HCEC 1CT (cell line): Measurements from ENCODE around the gene ARHGDIB.

ENCODE experiments used
- DNase-seq: peaks from one replicate; pipeline ENCODE4 v3.0.0-alpha.2; 2017

ARHGDIB gene

GRCh38 chr12:14924541-14924940 lies 36.9 kb downstream of the ARHGDIB start:
- no peak for DNase-seq

- no peak for DNase-seq
Observed at GRCh38 chr12:14923944-14924343, 37.5 kb downstream of the ARHGDIB start.

GRCh38 chr12:14921218-14921617 lies 40.2 kb downstream of the ARHGDIB start:
- no peak for DNase-seq

GRCh38 chr12:14920475-14921126 lies 40.8 kb downstream of the ARHGDIB start:
- no peak for DNase-seq

- no peak for DNase-seq
Observed at GRCh38 chr12:14919455-14919854, 41.9 kb downstream of the ARHGDIB start.

GRCh38 chr12:14915736-14916135 lies 45.7 kb downstream of the ARHGDIB start:
- no peak for DNase-seq

GRCh38 chr12:14913381-14913781 lies 48.0 kb downstream of the ARHGDIB start:
- no peak for DNase-seq

- no peak for DNase-seq
Observed at GRCh38 chr12:14911131-14911530, 50.3 kb downstream of the ARHGDIB start.

- DNase-seq, result peak; percentile 28
Observed at GRCh38 chr12:14910090-14910915, 51.1 kb downstream of the ARHGDIB start.

- no peak for DNase-seq
Observed at GRCh38 chr12:14907953-14908352, 53.4 kb downstream of the ARHGDIB start.

GRCh38 chr12:14906114-14906513 lies 55.3 kb downstream of the ARHGDIB start:
- DNase-seq, result no peak

GRCh38 chr12:14905269-14906004 lies 56.0 kb downstream of the ARHGDIB start:
- no peak for DNase-seq

- DNase-seq, result no peak
Observed at GRCh38 chr12:14904854-14905253, 56.5 kb downstream of the ARHGDIB start.

- DNase-seq, result no peak
Observed at GRCh38 chr12:14903386-14904098, 57.9 kb downstream of the ARHGDIB start.

GRCh38 chr12:14902465-14902864 lies 58.9 kb downstream of the ARHGDIB start:
- DNase-seq, result no peak

GRCh38 chr12:14901228-14901562 lies 60.2 kb downstream of the ARHGDIB start:
- no peak for DNase-seq

GRCh38 chr12:14900521-14901227 lies 60.7 kb downstream of the ARHGDIB start:
- no peak for DNase-seq

- DNase-seq, result peak; percentile 55
Observed at GRCh38 chr12:14896521-14897169, 64.8 kb downstream of the ARHGDIB start.

- DNase-seq, result no peak
Observed at GRCh38 chr12:14893506-14894250, 67.7 kb downstream of the ARHGDIB start.

GRCh38 chr12:14892726-14893505 lies 68.5 kb downstream of the ARHGDIB start:
- peak; percentile 45 for DNase-seq
